Left ventricle myocardium inferior (tissue), 1 donor: Measurements from ENCODE around the gene SH2D7. TPM values are rescaled to one million over a fixed set of nuclear protein-coding genes. Genes with fewer than 3 reads are reported as not detected.
A peak's percentile ranks its signal among the peaks of the same experiment; 100 is the strongest.

Experiments
- DNase-seq: peaks from one replicate; pipeline ENCODE4 v3.0.0-alpha.2; 2020
- H3K27ac ChIP-seq: fragments of 200-600 bp; replicated peaks from 2 replicates; pipeline ENCODE4 v1.8.0; 2021
- H3K27me3 ChIP-seq: fragments of 200-600 bp; 2 replicates; pipeline ENCODE4 v1.8.0; 2021; ENCODE audit warnings: low read depth
- H3K36me3 ChIP-seq: fragments of 200-600 bp; 2 replicates; pipeline ENCODE4 v1.8.0; 2021
- H3K4me1 ChIP-seq: fragments of 200-600 bp; 2 replicates; pipeline ENCODE4 v1.8.0; 2021
- H3K4me3 ChIP-seq: fragments of 200-600 bp; 2 replicates; pipeline ENCODE4 v1.8.0; 2021; ENCODE audit warnings: mild to moderate bottlenecking, moderate library complexity
- H3K9me3 ChIP-seq: fragments of 200-600 bp; replicated peaks from 2 replicates; pipeline ENCODE4 v1.8.0; 2021
- CTCF ChIP-seq: fragments of 200-600 bp; IDR thresholded peaks from 2 replicates; pipeline ENCODE4 v1.8.0; 2021; ENCODE audit warnings: antibody characterized with exemption, mild to moderate bottlenecking, borderline replicate concordance
- intact Hi-C: fragments of 100-400 bp; cut with micrococcal nuclease; formaldehyde crosslinking; loops from one replicate; pipeline ENCODE4 v1.11.0; 2022
- long read RNA-seq: library from polyadenylated mRNA; unstranded; transcript quantifications from one replicate; pipeline ENCODE4 v2.0.0, GENCODE V29; 2021
- total RNA-seq: library from RNA; stranded (reverse); fragmentation: NEBNext Ultra II Directional; extraction: Animal tissue kit (Norgen Biotek cat#: 25700); gene quantifications from one replicate; pipeline ENCODE4 v1.2.1, GENCODE V29; 2021
- donor health status: DM: no; HTN: yes; CAD: no; lungs with severe emphysema.

The SH2D7 gene
- total RNA-seq, result not detected
- long read RNA-seq, result 0 reads

- Histone ChIP-seq H3K27ac (peak within 1 kb of the TSS; percentile 41), H3K27me3 (no peaks in the 10 kb centered on the region), H3K36me3 (no peaks in the 10 kb centered on the region), H3K4me3 (no peak within 1 kb of the TSS), H3K4me1 (peaks cover 26% of the 10 kb centered on the region), H3K9me3 (no peaks in the 10 kb centered on the region)
- no peak for TF ChIP-seq CTCF
- intact Hi-C loops, result no loop called here
- no peak for DNase-seq
Measured at GRCh38 chr15:78092261-78093041, at the start of gene SH2D7. Gene SH2D7, plus strand, starts transcription at chr15:78092561. Its CDS starts 24 bp downstream, at chr15:78092585.

GRCh38 chr15:78044407-78045155 is 47.8 kb upstream of the SH2D7 start:
- TF ChIP-seq CTCF, result no peak
- H3K9me3 ChIP-seq, result no peaks in the 10 kb centered on the region
- intact Hi-C loops, result no loop called here
- no peak overlapping the region for H3K27ac ChIP-seq
- no peaks in the 10 kb centered on the region for H3K27me3 ChIP-seq
- peaks cover 26% of the 10 kb centered on the region for H3K36me3 ChIP-seq
- no peak overlapping the region for H3K4me3 ChIP-seq
- peaks cover 34% of the 10 kb centered on the region for H3K4me1 ChIP-seq
- DNase-seq, result no peak

- intact Hi-C loops, result no loop called here
- Histone ChIP-seq H3K4me1 (peaks cover 40% of the 10 kb centered on the region), H3K27ac (peak overlapping the region; percentile 8), H3K9me3 (no peaks in the 10 kb centered on the region), H3K27me3 (no peaks in the 10 kb centered on the region), H3K36me3 (peaks cover 26% of the 10 kb centered on the region), H3K4me3 (no peak overlapping the region)
- DNase-seq, result no peak
- TF ChIP-seq CTCF, result no peak
Measured at GRCh38 chr15:78045189-78045588, 47.2 kb upstream of the SH2D7 start.

GRCh38 chr15:78046796-78047341 is 45.5 kb upstream of the SH2D7 start:
- no peak for DNase-seq
- Histone ChIP-seq H3K4me1 (peaks cover 57% of the 10 kb centered on the region), H3K4me3 (no peak overlapping the region), H3K27me3 (no peaks in the 10 kb centered on the region), H3K36me3 (peaks cover 22% of the 10 kb centered on the region), H3K27ac (peak overlapping the region; percentile 78), H3K9me3 (no peaks in the 10 kb centered on the region)
- intact Hi-C loops, result no loop called here
- TF ChIP-seq CTCF, result no peak

- peaks cover 68% of the 10 kb centered on the region for H3K4me1 ChIP-seq
- H3K4me3 ChIP-seq, result peak overlapping the region; percentile 7
- no peak for DNase-seq
- H3K27ac ChIP-seq, result peak overlapping the region; percentile 78
- H3K36me3 ChIP-seq, result peaks cover 19% of the 10 kb centered on the region
- intact Hi-C loops, result no loop called here
- TF ChIP-seq CTCF, result peak; percentile 14
- H3K9me3 ChIP-seq, result no peaks in the 10 kb centered on the region
- H3K27me3 ChIP-seq, result no peaks in the 10 kb centered on the region
Measured at GRCh38 chr15:78047761-78048627, 44.4 kb upstream of the SH2D7 start.
